GM12878 (cell line): ENCODE results near the gene PRKX. TPM values are rescaled to one million over a fixed set of nuclear protein-coding genes. Genes with fewer than 3 reads are reported as not detected.

Experiments used
- ATAC-seq: fragments of 200-7000 bp; cut with Tn5 transposase; 3 replicates; pipeline ENCODE4 v1.9.1; 2020; ENCODE audit warnings: mild to moderate bottlenecking, moderate library complexity
- BruUV-seq: library from RNA; stranded (reverse); fragments of 400-500 nt; replicated peaks from 2 replicates; lab custom pipeline; 2021; lab: Mats Ljungman, UMichigan
- CTCF ChIA-PET: fragments of 300-600 bp; sonication (Branson Sonifier 250); formaldehyde crosslinking; extraction: SDS; loops from one replicate; lab custom pipeline; 2021; ENCODE audit warnings: inconsistent platforms; lab: Yijun Ruan, JAX
- POLR2A ChIA-PET: fragments of 350-600 bp; formaldehyde crosslinking; extraction: SDS; loops from one replicate; lab custom pipeline; 2021; ENCODE audit warnings: inconsistent platforms; lab: Charles Lee
- RAD21 ChIA-PET: fragments of 300-600 bp; sonication (Branson Sonifier 250); formaldehyde crosslinking; loops from one replicate; lab custom pipeline; 2023; ENCODE audit warnings: antibody characterized with exemption; ENCODE audit not compliant: unreplicated experiment; lab: Charles Lee
- SMC1A ChIA-PET: fragments of 300-600 bp; sonication (Branson Sonifier 250); formaldehyde crosslinking; loops from one replicate; lab custom pipeline; 2023; ENCODE audit not compliant: unreplicated experiment, uncharacterized antibody; lab: Charles Lee
- DNase-seq: peaks from one replicate; pipeline ENCODE4 v3.0.0-alpha.2; 2011; ENCODE audit warnings: low read depth, low spot score
- FAIRE-seq: peaks from 3 replicates; lab custom pipeline; 2011; peaks lifted over from hg19 to GRCh38; lab: Jason Lieb, UNC
- H2AFZ ChIP-seq: 2 replicates; pipeline ENCODE4 v1.6.0; 2011; ENCODE audit warnings: low read depth, low read length, control low read depth; ENCODE audit not compliant: control insufficient read depth
- H3K27ac ChIP-seq: 2 replicates; pipeline ENCODE4 v1.5.1; 2011; ENCODE audit warnings: control low read depth; ENCODE audit not compliant: control insufficient read depth, insufficient read depth
- H3K27me3 ChIP-seq, 2 experiments: replicated peaks in 1 of 2; 2 replicates each; pipeline versions ENCODE4 v1.6.0 to v1.6.1; 2011; ENCODE audit warnings: low read length in 1 of 2; ENCODE audit not compliant: control insufficient read depth in 2 of 2, insufficient read depth in 2 of 2
- H3K36me3 ChIP-seq, 2 experiments: 2 replicates each; pipeline ENCODE4 v1.5.1; 2011; ENCODE audit warnings: low read length in 1 of 2; ENCODE audit not compliant: control insufficient read depth in 2 of 2, insufficient read depth in 2 of 2
- H3K4me1 ChIP-seq: 2 replicates; pipeline ENCODE4 v1.6.1; 2011; ENCODE audit warnings: mild to moderate bottlenecking, low read length, moderate library complexity, mixed read lengths; ENCODE audit not compliant: control insufficient read depth, insufficient read depth
- H3K4me2 ChIP-seq: 2 replicates; pipeline ENCODE4 v1.6.0; 2011; ENCODE audit warnings: control low read depth; ENCODE audit not compliant: control insufficient read depth, insufficient read depth
- H3K4me3 ChIP-seq: fragments of 200-600 bp; sonication (generic); 2 replicates; pipeline ENCODE4 v1.5.1; 2016
- H3K79me2 ChIP-seq: 2 replicates; pipeline ENCODE4 v1.6.0; 2011; ENCODE audit warnings: low read length; ENCODE audit not compliant: control insufficient read depth, insufficient read depth
- H3K9ac ChIP-seq: 2 replicates; pipeline ENCODE4 v1.8.0; 2011; ENCODE audit warnings: low read length, control low read depth, mixed read lengths; ENCODE audit not compliant: control insufficient read depth, insufficient read depth
- H3K9me3 ChIP-seq: replicated peaks from 3 replicates; pipeline ENCODE4 v1.5.1; 2011; ENCODE audit warnings: mild to moderate bottlenecking, low read length; ENCODE audit not compliant: control insufficient read depth, insufficient read depth
- H4K20me1 ChIP-seq: 2 replicates; pipeline ENCODE4 v1.6.0; 2011; ENCODE audit not compliant: control insufficient read depth, insufficient read depth
- BCLAF1 ChIP-seq: fragments of 450-650 bp; IDR thresholded peaks from 2 replicates; pipeline ENCODE4 v1.6.1; 2017; ENCODE audit warnings: antibody characterized with exemption, mild to moderate bottlenecking, moderate library complexity
- CHD4 ChIP-seq: fragments of 200-600 bp; sonication (generic); IDR thresholded peaks from 2 replicates; pipeline ENCODE4 v1.6.1; 2016; ENCODE audit warnings: mild to moderate bottlenecking
- CREM ChIP-seq: IDR thresholded peaks from 2 replicates; pipeline ENCODE4 v1.6.1; 2014; ENCODE audit warnings: antibody characterized with exemption, low read depth
- GATAD2B ChIP-seq: fragments of 450-650 bp; conservative IDR thresholded peaks from 2 replicates; pipeline ENCODE4 v1.6.1; 2017; ENCODE audit warnings: low read depth, mild to moderate bottlenecking, moderate library complexity
- JUND ChIP-seq: IDR thresholded peaks from 2 replicates; pipeline ENCODE4 v1.6.1; 2012; ENCODE audit warnings: low read depth, mild to moderate bottlenecking, low read length, improper control_type of control experiment, moderate library complexity
- MYC ChIP-seq: IDR thresholded peaks from 2 replicates; pipeline ENCODE4 v1.6.1; 2011; ENCODE audit warnings: mild to moderate bottlenecking, low read length, moderate library complexity, inconsistent platforms; ENCODE audit not compliant: insufficient read depth, insufficient replicate concordance, insufficient read length, severe bottlenecking
- NR2C1 ChIP-seq: fragments of 450-650 bp; IDR thresholded peaks from 2 replicates; pipeline ENCODE4 v1.6.1; 2017; ENCODE audit warnings: antibody characterized with exemption, mild to moderate bottlenecking, moderate library complexity
- RELA ChIP-seq: fragments of 450-650 bp; IDR thresholded peaks from 2 replicates; pipeline ENCODE4 v1.8.0; 2014; ENCODE audit warnings: borderline replicate concordance; ENCODE audit not compliant: partially characterized antibody
- SMAD1 ChIP-seq: fragments of 450-650 bp; IDR thresholded peaks from 2 replicates; pipeline ENCODE4 v1.6.1; 2018; ENCODE audit warnings: mild to moderate bottlenecking, low read depth; ENCODE audit not compliant: partially characterized antibody
- SMC3 ChIP-seq: IDR thresholded peaks from 2 replicates; pipeline ENCODE4 v1.6.1; 2011; ENCODE audit warnings: low read length, improper control_type of control experiment, borderline replicate concordance
- SUPT20H ChIP-seq: IDR thresholded peaks from 2 replicates; pipeline ENCODE4 v1.6.1; 2011; ENCODE audit warnings: low read depth, mild to moderate bottlenecking, low read length, moderate library complexity, borderline replicate concordance; ENCODE audit not compliant: control insufficient read depth
- ZSCAN29 ChIP-seq: fragments of 450-650 bp; IDR thresholded peaks from 2 replicates; pipeline ENCODE4 v1.6.1; 2017; ENCODE audit warnings: mild to moderate bottlenecking, moderate library complexity
- WGBS: methylation state at CpG from one replicate; pipeline ENCODE4 v1.1.6; 2016; ENCODE audit warnings: low lambda C conversion rate; ENCODE audit not compliant: insufficient replicate concordance, insufficient coverage; ENCODE audit errors: missing lambda C conversion rate; 5-methylcytosine and 5-hydroxymethylcytosine counted together
- in situ Hi-C: fragments of 300-500 bp; cut with MboI; formaldehyde crosslinking; loops from 9 replicates; pipeline ENCODE4 v1.14.3; 2018; ENCODE audit warnings: mixed read lengths
- intact Hi-C: fragments of 100-400 bp; cut with micrococcal nuclease; formaldehyde crosslinking; loops from one replicate; pipeline ENCODE4 v1.14.2; 2022; ENCODE audit not compliant: unreplicated experiment
- polyA plus RNA-seq, 11 experiments: library from polyadenylated mRNA; depleted of rRNA in 4 of 11; unstranded in 6 of 11; stranded (reverse) in 5 of 11; fragments of >200 nt; fragmentation: Nextera tagmentation in 4 of 11; fragmentation: Illumina TruSeq in 1 of 11; extraction: Ambion mirVana in 4 of 11; extraction: Trizol in 1 of 11; gene quantifications; 1 replicate in 1 of 11; 2 replicates in 10 of 11; pipeline versions ENCODE4 v1.2.1 to v1.2.3, GENCODE V29; 2011 to 2016; ENCODE audit warnings: inconsistent platforms in 2 of 11, missing spikeins in 2 of 11, low read depth in 1 of 11
- total RNA-seq, 4 experiments: library from RNA; depleted of rRNA in 3 of 4; stranded (reverse); fragments of >200 nt in 3 of 4; fragmentation: Illumina TruSeq in 1 of 4; extraction: Trizol in 1 of 4; gene quantifications; 2 replicates each; pipeline versions ENCODE4 v1.2.1 to v1.2.3, GENCODE V29; 2013 to 2021
- TF ChIP-seq, protein P1 (sequence below): fragments of 150-350 bp; IDR thresholded peaks from 2 replicates; pipeline ENCODE4 v1.6.1; 2016; ENCODE audit warnings: low read depth, low read length
- TF ChIP-seq, protein P2 (sequence below): IDR thresholded peaks from 2 replicates; pipeline ENCODE4 v1.6.1; 2011; ENCODE audit warnings: low read depth, mild to moderate bottlenecking, low read length, moderate library complexity, borderline replicate concordance; ENCODE audit errors: extremely low read depth

Gene PRKX
- total and polyA plus RNA-seq, 10 of the 15 experiments (the other 5 are each of a cell fraction or from before 2014, with no cell fraction given) = 3.9 to 45.3 (median 23.9) TPM

DNA sequence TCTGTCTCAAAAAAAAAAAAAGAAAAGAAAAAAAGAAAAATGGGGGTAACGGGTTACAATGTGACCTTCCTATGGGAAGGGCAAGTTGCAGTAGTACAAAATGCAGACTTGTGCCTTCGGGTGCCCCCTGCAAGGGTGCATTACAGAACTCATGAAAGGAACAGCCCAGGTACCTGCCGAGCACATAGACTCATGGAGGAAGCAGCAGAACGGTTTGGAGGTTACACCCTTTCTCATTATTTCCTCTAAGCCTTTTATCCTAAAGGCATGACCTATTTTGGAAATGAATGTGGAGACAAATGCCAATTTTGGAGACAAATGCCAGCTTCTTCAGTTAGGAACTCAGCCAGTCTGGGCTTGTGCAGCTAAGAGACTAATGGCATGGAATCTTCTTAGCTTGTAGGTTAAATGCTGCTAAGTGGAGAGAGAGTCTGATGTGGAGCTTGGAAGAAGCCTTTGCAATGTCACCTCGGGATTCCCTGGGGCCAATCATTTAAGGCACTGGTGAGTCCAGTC, 44.1 kb upstream of the PRKX start:
- no peaks in the 10 kb centered on the region for H3K9me3 ChIP-seq
- WGBS = 37% methylated on average over 5 of the region's 5 CpGs
- H3K4me1 ChIP-seq = no peaks in the 10 kb centered on the region
- no peaks in the 10 kb centered on the region for H3K79me2 ChIP-seq
- in situ Hi-C loops (no loop called here), intact Hi-C loops (no loop called here)
- FAIRE-seq = no peak
- TF ChIP-seq SMC3 (no peak), BCLAF1 (no peak), CHD4 (no peak), RELA (no peak), SUPT20H (no peak), CREM (no peak), SMAD1 (no peak), JUND (no peak), NR2C1 (no peak), GATAD2B (no peak), MYC (no peak), ZSCAN29 (no peak)
- TF ChIP-seq, protein P1, sequence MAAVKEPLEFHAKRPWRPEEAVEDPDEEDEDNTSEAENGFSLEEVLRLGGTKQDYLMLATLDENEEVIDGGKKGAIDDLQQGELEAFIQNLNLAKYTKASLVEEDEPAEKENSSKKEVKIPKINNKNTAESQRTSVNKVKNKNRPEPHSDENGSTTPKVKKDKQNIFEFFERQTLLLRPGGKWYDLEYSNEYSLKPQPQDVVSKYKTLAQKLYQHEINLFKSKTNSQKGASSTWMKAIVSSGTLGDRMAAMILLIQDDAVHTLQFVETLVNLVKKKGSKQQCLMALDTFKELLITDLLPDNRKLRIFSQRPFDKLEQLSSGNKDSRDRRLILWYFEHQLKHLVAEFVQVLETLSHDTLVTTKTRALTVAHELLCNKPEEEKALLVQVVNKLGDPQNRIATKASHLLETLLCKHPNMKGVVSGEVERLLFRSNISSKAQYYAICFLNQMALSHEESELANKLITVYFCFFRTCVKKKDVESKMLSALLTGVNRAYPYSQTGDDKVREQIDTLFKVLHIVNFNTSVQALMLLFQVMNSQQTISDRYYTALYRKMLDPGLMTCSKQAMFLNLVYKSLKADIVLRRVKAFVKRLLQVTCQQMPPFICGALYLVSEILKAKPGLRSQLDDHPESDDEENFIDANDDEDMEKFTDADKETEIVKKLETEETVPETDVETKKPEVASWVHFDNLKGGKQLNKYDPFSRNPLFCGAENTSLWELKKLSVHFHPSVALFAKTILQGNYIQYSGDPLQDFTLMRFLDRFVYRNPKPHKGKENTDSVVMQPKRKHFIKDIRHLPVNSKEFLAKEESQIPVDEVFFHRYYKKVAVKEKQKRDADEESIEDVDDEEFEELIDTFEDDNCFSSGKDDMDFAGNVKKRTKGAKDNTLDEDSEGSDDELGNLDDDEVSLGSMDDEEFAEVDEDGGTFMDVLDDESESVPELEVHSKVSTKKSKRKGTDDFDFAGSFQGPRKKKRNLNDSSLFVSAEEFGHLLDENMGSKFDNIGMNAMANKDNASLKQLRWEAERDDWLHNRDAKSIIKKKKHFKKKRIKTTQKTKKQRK = no peak
- TF ChIP-seq, protein P2, sequence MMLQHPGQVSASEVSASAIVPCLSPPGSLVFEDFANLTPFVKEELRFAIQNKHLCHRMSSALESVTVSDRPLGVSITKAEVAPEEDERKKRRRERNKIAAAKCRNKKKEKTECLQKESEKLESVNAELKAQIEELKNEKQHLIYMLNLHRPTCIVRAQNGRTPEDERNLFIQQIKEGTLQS = no peak
- no peaks in the 10 kb centered on the region for H3K36me3 ChIP-seq
- CTCF ChIA-PET = no interaction called here
- H4K20me1 ChIP-seq = no peaks in the 10 kb centered on the region
- POLR2A ChIA-PET = no interaction called here
- ATAC-seq = no peak
- no TSS peak for BruUV-seq
- no peaks in the 10 kb centered on the region; a peak in 1 of 4 replicates for H3K27me3 ChIP-seq
- no peak overlapping the region for H3K4me2 ChIP-seq
- RAD21 ChIA-PET = no interaction called here
- H3K9ac ChIP-seq = no peak overlapping the region
- H2AFZ ChIP-seq = no peak overlapping the region
- DNase-seq = no peak
- H3K4me3 ChIP-seq = no peak overlapping the region
- SMC1A ChIA-PET = no interaction called here
- no peak overlapping the region for H3K27ac ChIP-seq
